ENCODE data around the gene TNFRSF13B. TPM values are rescaled to one million over a fixed set of nuclear protein-coding genes. Genes with fewer than 3 reads are reported as not detected.
"Not testable (repeated sequence)": the region's sequence is repeated elsewhere in the genome, so short reads cannot be mapped to it uniquely, and the experiment has no call there.

The TNFRSF13B gene
- polyA plus RNA-seq (2012; ENCODE audit: insufficient read depth, insufficient read length): not detected

DNA sequence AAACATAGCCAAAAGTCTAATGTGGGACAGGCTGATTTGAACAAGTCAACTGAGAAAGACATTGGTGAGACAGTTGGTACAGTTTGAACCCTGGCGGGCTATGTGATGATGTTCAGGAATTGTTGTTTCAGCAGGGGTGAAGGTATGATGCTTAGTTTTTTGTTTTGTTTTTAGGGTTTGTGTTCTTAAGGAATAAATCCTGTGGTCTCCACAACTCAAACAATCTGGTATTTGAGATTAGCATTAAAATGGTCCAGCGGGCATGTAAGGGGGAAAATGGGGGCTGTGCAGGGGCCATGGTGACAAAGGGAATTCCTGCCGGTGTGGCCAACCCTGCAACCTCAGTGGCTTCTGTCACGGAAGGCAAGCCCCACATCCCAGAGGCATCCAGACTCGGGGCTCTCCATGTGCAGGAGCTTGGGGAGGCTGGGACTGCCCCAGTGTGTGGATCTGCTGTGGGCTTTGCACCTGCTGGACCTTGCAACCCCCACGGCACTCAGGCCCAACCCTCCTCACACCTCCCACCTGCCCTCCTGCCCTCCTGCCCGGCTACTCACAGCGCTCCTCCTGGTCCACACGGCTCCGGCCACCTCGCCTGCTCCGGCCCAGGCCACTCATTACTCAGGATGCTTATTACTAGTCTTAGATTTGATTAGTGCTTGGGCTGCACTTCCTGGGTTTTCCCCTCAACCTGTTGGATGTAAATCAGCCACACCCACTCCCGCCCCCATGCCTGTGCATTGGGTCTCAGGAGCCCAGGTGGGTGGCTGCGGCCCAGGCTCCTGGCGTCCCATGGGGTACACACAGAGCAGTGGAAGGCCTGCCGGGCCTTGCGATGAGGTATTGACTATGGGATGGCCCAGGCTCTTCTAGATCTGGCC, at the start of gene TNFRSF13B:
TSS of gene TNFRSF13B (minus strand) at position 661 of the 881 bp plus-strand sequence. CDS start at position 618, 43 bp downstream.
- no peak within 1 kb of the TSS for H3K4me3 ChIP-seq (ENCODE audit: low read length)

GRCh38 chr17:17021194-17021863, 49.4 kb upstream of the TNFRSF13B start:
- H3K4me3 ChIP-seq (ENCODE audit: low read length): no peak overlapping the region

More for the DNA sequence above, at the start of gene TNFRSF13B:
- no peak for DNase-seq (ENCODE audit: low read depth, low spot score)

DNA sequence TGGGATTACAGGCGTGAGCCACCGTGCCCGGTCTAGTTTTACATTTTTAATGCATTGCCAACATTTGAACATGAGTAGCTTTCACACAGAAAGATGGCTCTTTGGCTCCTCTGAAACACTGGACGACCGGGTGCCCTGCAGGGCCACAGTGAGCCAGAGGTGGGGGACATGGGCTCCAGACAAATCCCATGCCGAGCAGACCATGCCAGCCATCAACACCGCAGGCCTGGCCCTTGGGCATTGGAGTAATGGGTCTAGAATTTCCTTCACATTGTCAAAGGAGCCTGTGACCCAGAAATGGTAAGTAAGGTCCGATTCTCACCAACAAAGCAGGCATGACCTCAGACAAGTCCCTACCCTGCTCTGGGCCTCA, 48.9 kb upstream of the TNFRSF13B start:
- no peak overlapping the region for H3K4me3 ChIP-seq (ENCODE audit: low read length)
- no peak for DNase-seq (ENCODE audit: low read depth, low spot score)

More at GRCh38 chr17:17021194-17021863, 49.4 kb upstream of the TNFRSF13B start:
- DNase-seq (ENCODE audit: low read depth, low spot score): no peak

DNA sequence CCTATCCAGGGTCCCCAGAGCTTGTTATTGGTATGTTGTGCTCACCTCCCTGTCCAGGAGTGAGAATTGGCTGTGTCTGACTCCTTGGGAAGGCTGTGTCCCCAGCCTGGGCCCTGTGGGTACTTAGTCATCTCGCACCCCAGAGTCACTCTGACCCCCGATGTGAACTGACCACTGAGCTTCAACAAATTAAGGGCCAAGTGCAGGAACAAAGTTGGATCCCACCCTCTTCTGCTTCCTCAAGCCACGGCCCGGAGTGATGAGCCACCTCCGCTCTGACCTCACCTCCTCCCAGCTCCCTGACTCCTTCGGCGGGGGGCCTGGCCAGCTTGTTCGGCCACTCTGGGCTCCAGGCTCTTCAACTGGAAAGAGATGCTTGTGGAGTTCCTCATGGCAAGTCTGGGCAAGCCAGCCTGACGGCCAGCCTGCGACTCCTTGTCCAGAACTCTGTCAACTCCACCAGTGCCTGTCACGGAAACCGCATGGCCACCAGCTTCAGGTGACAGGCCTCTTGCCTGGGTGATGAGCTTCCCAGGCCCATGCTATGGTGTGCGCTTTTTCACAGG, 48.1 kb upstream of the TNFRSF13B start:
- DNase-seq (ENCODE audit: low read depth, low spot score): no peak
- no peak overlapping the region for H3K4me3 ChIP-seq (ENCODE audit: low read length)

GRCh38 chr17:17019430-17019762, 47.5 kb upstream of the TNFRSF13B start:
- no peak for DNase-seq (ENCODE audit: low read depth, low spot score)
- H3K4me3 ChIP-seq (ENCODE audit: low read length): no peak overlapping the region

DNA sequence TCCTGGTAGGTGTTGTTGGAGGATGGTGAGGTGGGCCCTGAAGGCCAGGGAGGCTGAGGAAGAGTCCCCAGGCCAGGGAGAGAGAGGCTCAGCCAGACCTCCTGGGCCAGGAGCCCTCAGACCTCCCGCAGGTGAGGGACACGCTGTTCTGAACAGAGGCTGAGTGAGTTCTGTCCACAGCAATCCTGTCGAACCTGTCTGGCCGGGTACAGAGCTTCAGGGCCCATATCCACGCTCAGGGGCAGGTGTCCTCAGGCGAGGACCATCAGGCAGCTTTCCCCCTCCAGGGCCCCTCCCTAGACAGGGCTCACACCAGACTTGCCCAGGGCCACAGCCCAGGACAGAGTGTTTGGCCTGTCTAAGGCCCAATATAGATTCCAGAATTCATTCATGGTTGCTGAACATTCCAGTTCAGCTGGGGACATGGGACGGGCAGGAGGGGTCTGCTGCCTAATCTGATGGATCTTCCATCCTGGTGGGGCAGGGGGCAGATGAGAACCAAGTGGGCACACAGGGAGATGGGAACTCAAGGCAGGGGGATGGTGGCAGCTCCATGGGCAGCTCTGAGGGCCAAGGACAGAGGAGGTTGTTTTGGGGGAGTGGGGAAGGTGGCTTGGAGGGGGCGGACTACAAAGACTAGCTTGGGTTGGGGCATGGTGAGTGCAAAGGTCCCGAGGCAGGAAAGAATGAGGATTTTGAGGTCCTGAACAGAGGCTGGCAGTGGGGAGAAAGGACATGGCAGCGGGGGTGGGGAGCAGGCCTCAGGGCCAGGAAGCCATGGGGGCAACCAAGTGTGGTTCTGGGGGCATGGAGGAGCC, 46.9 kb upstream of the TNFRSF13B start:
- no peak for DNase-seq (ENCODE audit: low read depth, low spot score)
- no peak overlapping the region for H3K4me3 ChIP-seq (ENCODE audit: low read length)

GRCh38 chr17:17018021-17018441, 46.1 kb upstream of the TNFRSF13B start:
- DNase-seq (ENCODE audit: low read depth, low spot score): peak; percentile 11
- no peak overlapping the region for H3K4me3 ChIP-seq (ENCODE audit: low read length)

- no peak overlapping the region for H3K4me3 ChIP-seq (ENCODE audit: low read length)
- no peak for DNase-seq (ENCODE audit: low read depth, low spot score)
Measured at GRCh38 chr17:17017343-17018014, 45.6 kb upstream of the TNFRSF13B start.

DNA sequence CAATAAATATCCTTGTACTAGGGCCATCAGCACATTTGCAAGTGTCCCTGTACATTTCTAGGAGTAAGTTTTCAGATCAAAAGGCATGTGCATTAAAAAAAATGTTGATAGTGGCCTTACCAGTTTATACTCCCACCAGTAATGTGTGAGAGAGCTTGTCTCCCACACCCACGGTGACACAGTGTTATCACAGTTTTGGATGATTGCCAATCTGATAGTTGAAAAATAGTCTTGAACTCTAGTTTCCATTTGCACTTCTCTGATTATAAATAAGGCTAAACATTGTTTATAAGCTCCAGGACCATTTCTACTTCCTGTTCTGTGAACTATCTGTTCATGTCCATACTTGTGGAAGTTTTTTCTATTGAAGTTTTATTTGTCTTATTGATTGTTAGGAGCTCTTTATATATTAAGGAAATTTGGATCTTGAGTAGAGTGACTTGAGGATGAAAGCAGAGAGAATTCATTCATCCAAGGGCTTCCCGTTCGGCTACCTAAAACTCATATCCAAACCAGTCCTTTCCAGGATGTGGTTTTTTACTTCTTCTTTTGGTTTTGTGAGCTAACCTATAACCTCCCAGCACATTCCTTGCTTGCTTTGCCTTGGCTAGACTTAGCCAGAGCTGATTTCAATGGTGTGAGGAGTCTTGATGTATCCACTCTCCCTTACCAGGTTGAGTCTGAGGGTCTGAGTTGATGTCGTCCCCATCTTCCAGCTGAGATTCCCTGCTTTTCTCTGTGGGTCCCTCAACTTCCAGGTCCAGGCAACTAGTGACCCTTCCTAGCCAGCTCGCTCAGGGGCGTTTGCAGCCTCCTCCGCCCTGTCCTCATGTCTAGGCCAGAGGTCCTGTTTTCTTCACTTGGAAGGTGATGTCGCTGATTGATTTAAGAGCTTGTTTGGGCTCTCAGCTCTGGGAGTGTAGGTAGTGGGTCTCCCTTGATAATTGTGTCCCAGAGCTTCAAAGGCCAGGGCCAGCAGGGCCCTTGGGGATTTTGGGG, 44.6 kb upstream of the TNFRSF13B start:
- H3K4me3 ChIP-seq (ENCODE audit: low read length): not testable (repeated sequence)
- peak; percentile 32 for DNase-seq (ENCODE audit: low read depth, low spot score)

GRCh38 chr17:17015230-17015629, 43.3 kb upstream of the TNFRSF13B start:
- H3K4me3 ChIP-seq (ENCODE audit: low read length): no peak overlapping the region
- DNase-seq (ENCODE audit: low read depth, low spot score): no peak

DNA sequence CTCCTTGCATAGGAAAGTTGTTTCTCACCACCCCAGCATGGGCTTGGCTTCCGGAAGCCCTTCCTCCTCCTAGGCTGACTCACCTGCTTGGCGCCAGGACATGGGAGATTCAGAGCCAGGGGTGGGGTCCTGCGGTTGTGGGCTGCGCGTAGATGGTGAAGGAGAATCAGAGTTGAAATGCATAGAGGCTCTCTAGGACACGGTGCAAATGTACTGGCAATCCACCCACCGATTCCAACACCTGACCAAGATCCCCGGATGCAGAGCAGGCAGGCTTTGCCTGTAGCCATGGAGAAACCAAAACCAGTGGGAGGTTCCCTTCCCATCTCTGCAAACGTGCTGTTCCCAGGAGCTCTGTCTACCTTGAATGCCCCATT, 42.8 kb upstream of the TNFRSF13B start:
- H3K4me3 ChIP-seq (ENCODE audit: low read length); DNase-seq (ENCODE audit: low read depth, low spot score): not testable (repeated sequence)

GRCh38 chr17:17013828-17014747, 42.2 kb upstream of the TNFRSF13B start:
- not testable (repeated sequence) for DNase-seq (ENCODE audit: low read depth, low spot score); H3K4me3 ChIP-seq (ENCODE audit: low read length)

GRCh38 chr17:17011043-17011907, 39.4 kb upstream of the TNFRSF13B start:
- not testable (repeated sequence) for DNase-seq (ENCODE audit: low read depth, low spot score); H3K4me3 ChIP-seq (ENCODE audit: low read length)

- not testable (repeated sequence) for H3K4me3 ChIP-seq (ENCODE audit: low read length); DNase-seq (ENCODE audit: low read depth, low spot score)
Measured at GRCh38 chr17:17010545-17011034, 38.7 kb upstream of the TNFRSF13B start.

- DNase-seq (ENCODE audit: low read depth, low spot score): not testable (repeated sequence)
Measured at GRCh38 chr17:17009972-17010371, 38.1 kb upstream of the TNFRSF13B start.

More at GRCh38 chr17:17009972-17010371, 38.1 kb upstream of the TNFRSF13B start:
- H3K4me3 ChIP-seq (ENCODE audit: low read length): not testable (repeated sequence)

Measured in Jurkat, Clone E6-1 (cell line).